ENCODE results near the gene MFAP3.

DNA sequence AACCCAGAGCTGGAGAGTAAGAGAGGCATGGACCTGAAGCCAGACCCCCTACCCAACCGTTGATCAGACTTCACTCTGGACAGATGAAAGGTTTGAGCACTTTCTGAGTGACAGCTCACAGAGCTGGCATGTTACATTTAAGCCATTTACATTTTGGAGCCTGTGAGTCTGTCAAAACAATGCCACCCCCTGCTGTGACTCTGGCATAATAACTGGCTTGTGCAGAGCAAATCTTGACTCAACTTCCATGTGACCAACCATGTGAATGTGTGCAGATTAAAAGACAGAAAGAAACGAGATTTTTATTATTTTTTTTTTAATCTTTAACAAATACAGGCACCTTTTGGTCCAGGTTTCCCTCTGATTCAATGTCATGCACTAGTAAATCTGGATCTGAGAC, 48.5 kb downstream of the MFAP3 start:
- TF ChIP-seq POLR2A (IDR thresholded peaks at IDR 0.05; ENCODE audit: borderline replicate concordance, extremely low read depth, insufficient read depth, insufficient read length) (no peak), RAD21 (IDR thresholded peaks at IDR 0.05; ENCODE audit: low read depth) (no peak), ZNF274 (IDR thresholded peaks at IDR 0.05; ENCODE audit: low read depth, low read length) (no peak), EZH2phosphoT487 (IDR thresholded peaks at IDR 0.05; ENCODE audit: borderline replicate concordance) (no peak), YY1 (IDR thresholded peaks at IDR 0.05; ENCODE audit: extremely low read depth, insufficient replicate concordance, low read depth, low read length) (no peak), TCF7L2 (IDR thresholded peaks at IDR 0.05; ENCODE audit: borderline replicate concordance, extremely low read depth, insufficient read depth, insufficient read length) (no peak), POLR2AphosphoS5 (IDR thresholded peaks at IDR 0.05; ENCODE audit: low read depth, low read length) (no peak)
- TF ChIP-seq, protein P1, sequence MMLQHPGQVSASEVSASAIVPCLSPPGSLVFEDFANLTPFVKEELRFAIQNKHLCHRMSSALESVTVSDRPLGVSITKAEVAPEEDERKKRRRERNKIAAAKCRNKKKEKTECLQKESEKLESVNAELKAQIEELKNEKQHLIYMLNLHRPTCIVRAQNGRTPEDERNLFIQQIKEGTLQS (IDR thresholded peaks at IDR 0.05): no peak
- TF ChIP-seq, protein P2, sequence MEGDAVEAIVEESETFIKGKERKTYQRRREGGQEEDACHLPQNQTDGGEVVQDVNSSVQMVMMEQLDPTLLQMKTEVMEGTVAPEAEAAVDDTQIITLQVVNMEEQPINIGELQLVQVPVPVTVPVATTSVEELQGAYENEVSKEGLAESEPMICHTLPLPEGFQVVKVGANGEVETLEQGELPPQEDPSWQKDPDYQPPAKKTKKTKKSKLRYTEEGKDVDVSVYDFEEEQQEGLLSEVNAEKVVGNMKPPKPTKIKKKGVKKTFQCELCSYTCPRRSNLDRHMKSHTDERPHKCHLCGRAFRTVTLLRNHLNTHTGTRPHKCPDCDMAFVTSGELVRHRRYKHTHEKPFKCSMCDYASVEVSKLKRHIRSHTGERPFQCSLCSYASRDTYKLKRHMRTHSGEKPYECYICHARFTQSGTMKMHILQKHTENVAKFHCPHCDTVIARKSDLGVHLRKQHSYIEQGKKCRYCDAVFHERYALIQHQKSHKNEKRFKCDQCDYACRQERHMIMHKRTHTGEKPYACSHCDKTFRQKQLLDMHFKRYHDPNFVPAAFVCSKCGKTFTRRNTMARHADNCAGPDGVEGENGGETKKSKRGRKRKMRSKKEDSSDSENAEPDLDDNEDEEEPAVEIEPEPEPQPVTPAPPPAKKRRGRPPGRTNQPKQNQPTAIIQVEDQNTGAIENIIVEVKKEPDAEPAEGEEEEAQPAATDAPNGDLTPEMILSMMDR (IDR thresholded peaks at IDR 0.05 in 2 of 3, conservative IDR thresholded peaks at IDR 0.05 in 1 of 3; ENCODE audit: borderline replicate concordance in 1 of 3, insufficient read depth in 1 of 3, low read depth in 2 of 3, low read length in 2 of 3): no peak
